Measurements from ENCODE around the gene COTL1.

Gene COTL1

DNA sequence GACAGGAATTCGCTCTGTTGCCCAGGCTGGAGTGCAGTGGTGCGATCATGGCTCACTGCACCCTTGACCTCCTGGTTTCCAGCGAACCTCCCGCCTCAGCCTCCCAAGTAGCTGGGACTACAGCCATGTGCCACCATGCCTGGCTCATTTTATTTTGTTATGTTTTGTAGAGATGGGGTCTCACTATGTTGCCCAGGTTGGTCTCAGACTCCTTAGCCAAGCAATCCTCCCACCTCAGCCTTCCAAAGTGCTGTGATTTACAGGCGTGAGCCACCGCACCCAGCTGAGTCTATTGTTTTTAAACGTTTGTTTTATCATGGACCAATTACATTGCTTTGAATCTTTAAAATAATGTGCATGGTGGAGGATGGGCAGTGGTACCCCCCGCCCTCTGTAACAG, 28.9 kb downstream of the COTL1 start:
- Histone ChIP-seq H3K9me3 (ENCODE audit: control insufficient read depth, insufficient read depth, low read length) (no peaks in the 10 kb centered on the region), H3K27me3 (ENCODE audit: control insufficient read depth, insufficient read depth, low read length) (no peaks in the 10 kb centered on the region), H3K9ac (ENCODE audit: low read depth, low read length) (no peak overlapping the region), H3K4me3 (ENCODE audit: low read depth, low read length) (no peak overlapping the region), H3K4me1 (ENCODE audit: control insufficient read depth, insufficient read depth, low read length) (peaks cover 4% of the 10 kb centered on the region), H3K36me3 (ENCODE audit: control insufficient read depth, insufficient read depth, low read length) (peaks cover 19% of the 10 kb centered on the region)

DNA sequence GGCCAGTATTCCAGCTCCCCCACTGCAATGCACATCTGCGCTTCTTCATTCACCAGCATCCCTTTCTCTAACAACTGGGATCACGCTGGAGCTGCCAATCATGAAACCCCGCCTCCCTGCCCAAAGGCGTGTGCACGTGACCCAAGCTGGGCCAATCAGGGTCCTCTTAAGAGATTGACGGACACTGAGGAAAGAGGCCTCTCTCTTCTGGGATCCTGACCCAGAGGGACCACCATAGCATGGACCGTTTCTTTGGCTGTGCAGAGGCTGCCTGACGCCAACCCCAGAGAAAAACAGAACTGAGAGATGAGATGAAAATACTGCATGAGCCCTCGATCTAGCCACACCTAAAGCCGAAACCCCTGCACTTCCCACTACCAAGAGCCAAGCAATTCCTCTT, 32.0 kb downstream of the COTL1 start:
- no peak overlapping the region for H3K9ac ChIP-seq (ENCODE audit: low read depth, low read length)
- H3K27me3 ChIP-seq (ENCODE audit: control insufficient read depth, insufficient read depth, low read length) = no peaks in the 10 kb centered on the region
- no peaks in the 10 kb centered on the region for H3K9me3 ChIP-seq (ENCODE audit: control insufficient read depth, insufficient read depth, low read length)
- H3K4me1 ChIP-seq (ENCODE audit: control insufficient read depth, insufficient read depth, low read length) = peaks cover 4% of the 10 kb centered on the region
- H3K4me3 ChIP-seq (ENCODE audit: low read depth, low read length) = no peak overlapping the region
- peaks cover 25% of the 10 kb centered on the region for H3K36me3 ChIP-seq (ENCODE audit: control insufficient read depth, insufficient read depth, low read length)

DNA sequence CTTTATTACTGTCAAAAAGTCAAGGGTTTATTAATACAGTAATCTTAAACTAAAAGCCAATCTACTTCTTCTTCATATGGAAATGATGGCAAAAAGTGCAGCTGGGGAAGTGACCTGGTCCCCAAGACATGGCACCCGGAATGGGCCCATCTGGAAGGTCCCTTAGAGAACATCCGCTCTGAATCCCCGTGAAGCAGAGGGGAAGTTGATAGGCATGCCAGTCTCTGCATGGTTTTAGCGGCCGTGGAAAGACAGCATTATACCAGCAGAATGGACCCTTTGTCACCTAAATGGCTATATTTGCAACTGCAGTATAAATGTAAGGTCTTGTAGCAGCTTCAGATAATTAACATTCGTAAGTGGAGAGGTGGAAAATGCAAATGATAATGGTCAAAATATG, 32.4 kb downstream of the COTL1 start:
- H3K36me3 ChIP-seq (ENCODE audit: control insufficient read depth, insufficient read depth, low read length) = peaks cover 25% of the 10 kb centered on the region

DNA sequence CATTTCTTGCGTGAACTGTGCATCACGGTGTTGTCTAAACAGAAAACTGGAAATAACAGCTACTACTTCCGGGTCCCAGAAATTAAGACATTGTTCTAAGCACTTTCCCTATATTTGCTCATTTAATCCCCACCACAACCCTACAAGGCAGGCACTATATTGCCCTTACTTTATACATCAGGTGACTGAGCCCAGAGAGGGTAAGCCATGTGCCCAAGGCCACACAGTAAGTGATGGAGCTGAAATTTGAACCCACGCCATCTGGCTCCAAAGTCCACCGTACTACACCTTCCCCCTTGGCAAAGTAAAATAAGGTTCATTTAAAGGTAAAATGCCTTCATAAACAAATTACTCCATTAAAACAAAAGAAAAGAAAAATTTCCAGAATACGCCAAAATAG, 33.2 kb downstream of the COTL1 start:
- H3K36me3 ChIP-seq (ENCODE audit: control insufficient read depth, insufficient read depth, low read length) = peaks cover 22% of the 10 kb centered on the region
- H3K9ac ChIP-seq (ENCODE audit: low read depth, low read length) = no peak overlapping the region
- no peak overlapping the region for H3K4me3 ChIP-seq (ENCODE audit: low read depth, low read length)
- H3K4me1 ChIP-seq (ENCODE audit: control insufficient read depth, insufficient read depth, low read length) = peaks cover 4% of the 10 kb centered on the region
- H3K9me3 ChIP-seq (ENCODE audit: control insufficient read depth, insufficient read depth, low read length) = no peaks in the 10 kb centered on the region
- H3K27me3 ChIP-seq (ENCODE audit: control insufficient read depth, insufficient read depth, low read length) = no peaks in the 10 kb centered on the region

More for the DNA sequence above, 32.4 kb downstream of the COTL1 start:
- H3K4me3 ChIP-seq (ENCODE audit: low read depth, low read length) = no peak overlapping the region
- no peaks in the 10 kb centered on the region for H3K27me3 ChIP-seq (ENCODE audit: control insufficient read depth, insufficient read depth, low read length)
- H3K9ac ChIP-seq (ENCODE audit: low read depth, low read length) = no peak overlapping the region
- H3K4me1 ChIP-seq (ENCODE audit: control insufficient read depth, insufficient read depth, low read length) = peaks cover 4% of the 10 kb centered on the region
- no peaks in the 10 kb centered on the region for H3K9me3 ChIP-seq (ENCODE audit: control insufficient read depth, insufficient read depth, low read length)

DNA sequence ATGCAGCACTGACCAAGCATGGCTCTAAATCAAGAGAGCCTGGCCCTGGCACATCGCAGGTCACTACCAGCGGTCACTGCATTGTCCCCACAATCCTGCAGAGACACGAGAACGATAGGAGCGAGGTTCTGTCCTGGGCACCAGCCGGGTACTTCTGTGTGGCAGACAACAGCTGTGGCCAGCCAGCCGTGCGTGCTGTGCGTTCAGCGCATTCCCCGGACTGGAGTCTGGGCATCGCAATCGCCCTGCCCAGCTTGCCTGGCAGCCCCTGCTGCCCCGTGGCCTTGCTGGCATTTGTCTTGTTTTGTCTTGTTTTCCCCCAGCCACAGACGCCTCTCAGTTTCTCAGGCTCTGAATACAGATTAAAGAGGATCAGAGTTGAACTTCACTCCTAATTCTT, 33.9 kb downstream of the COTL1 start:
- H3K9ac ChIP-seq (ENCODE audit: low read depth, low read length) = no peak overlapping the region
- H3K36me3 ChIP-seq (ENCODE audit: control insufficient read depth, insufficient read depth, low read length) = peaks cover 16% of the 10 kb centered on the region
- no peak overlapping the region for H3K4me3 ChIP-seq (ENCODE audit: low read depth, low read length)

DNA sequence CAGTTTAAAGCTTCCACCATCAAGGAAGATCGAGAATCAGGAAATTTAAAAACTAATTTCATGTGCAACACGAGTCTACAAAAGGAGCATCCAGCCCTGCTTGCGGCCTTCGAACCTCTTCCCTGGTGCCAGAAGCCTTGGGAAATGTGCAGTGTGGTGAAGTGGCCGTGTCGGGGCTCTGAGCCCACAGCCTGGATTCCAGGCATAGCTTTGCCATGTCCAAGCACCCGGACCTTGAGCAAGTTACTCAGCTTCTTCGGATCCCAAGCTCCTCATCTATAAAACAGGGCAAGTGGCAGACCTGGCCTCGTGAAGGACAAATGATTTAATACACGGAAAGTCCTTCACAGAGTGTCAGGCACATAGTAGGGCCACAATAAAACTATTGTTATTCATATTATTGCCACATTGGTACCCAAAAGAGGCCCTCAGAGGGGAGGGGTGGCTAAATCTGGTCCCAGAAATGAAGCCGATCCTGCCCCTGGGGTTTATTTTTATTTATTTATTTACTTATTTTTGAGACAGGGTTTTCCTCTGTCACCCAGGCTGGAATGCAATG, 34.8 kb downstream of the COTL1 start:
- Histone ChIP-seq H3K9me3 (ENCODE audit: control insufficient read depth, insufficient read depth, low read length) (no peaks in the 10 kb centered on the region), H3K4me1 (ENCODE audit: control insufficient read depth, insufficient read depth, low read length) (peaks cover 4% of the 10 kb centered on the region), H3K36me3 (ENCODE audit: control insufficient read depth, insufficient read depth, low read length) (peaks cover 16% of the 10 kb centered on the region), H3K4me3 (ENCODE audit: low read depth, low read length) (no peak overlapping the region), H3K9ac (ENCODE audit: low read depth, low read length) (no peak overlapping the region), H3K27me3 (ENCODE audit: control insufficient read depth, insufficient read depth, low read length) (no peaks in the 10 kb centered on the region)

More for the DNA sequence above, 33.9 kb downstream of the COTL1 start:
- H3K9me3 ChIP-seq (ENCODE audit: control insufficient read depth, insufficient read depth, low read length) = no peaks in the 10 kb centered on the region
- H3K4me1 ChIP-seq (ENCODE audit: control insufficient read depth, insufficient read depth, low read length) = peaks cover 4% of the 10 kb centered on the region
- no peaks in the 10 kb centered on the region for H3K27me3 ChIP-seq (ENCODE audit: control insufficient read depth, insufficient read depth, low read length)

DNA sequence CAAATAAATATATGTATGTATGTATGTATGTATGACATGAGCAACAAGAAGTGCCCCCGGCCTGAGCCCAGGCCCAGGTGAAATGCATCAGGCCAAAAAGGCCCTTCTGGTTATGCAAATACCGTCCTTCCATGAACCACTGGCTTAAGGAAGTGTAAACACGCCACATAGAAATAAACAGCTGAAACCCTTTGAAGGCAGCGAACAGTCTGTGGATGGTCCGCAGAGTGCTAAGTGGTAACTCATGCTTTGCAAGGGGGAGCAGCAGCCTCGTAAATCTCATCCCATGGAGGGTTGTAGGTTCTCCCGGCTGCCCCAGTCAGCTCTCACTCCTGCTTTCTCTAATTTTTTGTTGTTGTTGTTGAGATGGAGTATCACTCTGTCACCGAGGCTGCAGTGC, 36.7 kb downstream of the COTL1 start:
- Histone ChIP-seq H3K9me3 (ENCODE audit: control insufficient read depth, insufficient read depth, low read length) (no peaks in the 10 kb centered on the region), H3K36me3 (ENCODE audit: control insufficient read depth, insufficient read depth, low read length) (peaks cover 16% of the 10 kb centered on the region), H3K4me1 (ENCODE audit: control insufficient read depth, insufficient read depth, low read length) (peaks cover 2% of the 10 kb centered on the region), H3K9ac (ENCODE audit: low read depth, low read length) (no peak overlapping the region), H3K27me3 (ENCODE audit: control insufficient read depth, insufficient read depth, low read length) (no peaks in the 10 kb centered on the region), H3K4me3 (ENCODE audit: low read depth, low read length) (no peak overlapping the region)

DNA sequence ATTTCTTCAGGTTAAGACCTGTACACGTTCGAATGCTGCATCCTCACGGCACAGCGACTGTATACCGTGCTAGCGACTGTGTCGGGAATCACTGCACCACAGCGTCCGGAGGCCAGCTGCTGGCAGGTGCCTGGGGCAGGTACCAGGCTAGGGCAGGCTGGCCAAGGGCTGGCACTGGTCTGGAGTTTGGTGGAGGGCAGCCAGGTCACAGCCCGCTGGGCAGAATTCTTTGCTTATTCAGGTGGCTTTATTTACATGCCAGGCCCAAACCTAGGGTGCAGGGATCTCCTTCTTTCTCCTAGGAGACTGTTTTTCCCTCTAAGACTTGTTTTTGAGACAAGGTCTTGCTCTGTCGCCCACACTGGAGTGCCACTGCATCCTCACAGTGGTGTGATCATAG, 37.9 kb downstream of the COTL1 start:
- H3K4me3 ChIP-seq (ENCODE audit: low read depth, low read length) = no peak overlapping the region
- H3K9ac ChIP-seq (ENCODE audit: low read depth, low read length) = no peak overlapping the region
- H3K36me3 ChIP-seq (ENCODE audit: control insufficient read depth, insufficient read depth, low read length) = peaks cover 16% of the 10 kb centered on the region
- H3K27me3 ChIP-seq (ENCODE audit: control insufficient read depth, insufficient read depth, low read length) = no peaks in the 10 kb centered on the region
- no peaks in the 10 kb centered on the region for H3K9me3 ChIP-seq (ENCODE audit: control insufficient read depth, insufficient read depth, low read length)
- H3K4me1 ChIP-seq (ENCODE audit: control insufficient read depth, insufficient read depth, low read length) = no peaks in the 10 kb centered on the region

DNA sequence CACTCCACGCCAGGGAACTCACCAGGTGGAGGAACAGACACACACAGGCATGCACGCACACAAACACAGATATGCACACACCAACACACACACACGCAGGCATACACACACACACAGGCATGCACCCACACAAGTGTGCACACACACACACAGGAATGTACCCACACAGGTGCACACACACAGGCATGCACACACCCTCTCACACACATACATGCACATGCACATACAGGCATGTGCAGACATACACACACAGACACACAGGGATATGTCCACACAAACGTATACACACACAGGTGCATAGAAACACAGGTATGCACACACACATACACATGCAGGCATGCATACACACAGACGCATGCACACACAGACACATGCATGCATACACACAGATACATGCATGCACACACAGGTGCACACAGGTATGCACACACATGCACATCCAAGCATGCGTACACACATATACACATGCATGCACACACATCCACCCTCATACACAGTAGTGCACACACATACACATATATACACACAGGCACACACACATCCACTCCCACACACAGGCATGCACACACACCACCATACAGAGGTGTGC, 39.2 kb downstream of the COTL1 start:
- Histone ChIP-seq H3K36me3 (ENCODE audit: control insufficient read depth, insufficient read depth, low read length) (peaks cover 7% of the 10 kb centered on the region), H3K4me1 (ENCODE audit: control insufficient read depth, insufficient read depth, low read length) (no peaks in the 10 kb centered on the region), H3K9me3 (ENCODE audit: control insufficient read depth, insufficient read depth, low read length) (no peaks in the 10 kb centered on the region), H3K9ac (ENCODE audit: low read depth, low read length) (no peak overlapping the region), H3K4me3 (ENCODE audit: low read depth, low read length) (no peak overlapping the region), H3K27me3 (ENCODE audit: control insufficient read depth, insufficient read depth, low read length) (no peaks in the 10 kb centered on the region)

DNA sequence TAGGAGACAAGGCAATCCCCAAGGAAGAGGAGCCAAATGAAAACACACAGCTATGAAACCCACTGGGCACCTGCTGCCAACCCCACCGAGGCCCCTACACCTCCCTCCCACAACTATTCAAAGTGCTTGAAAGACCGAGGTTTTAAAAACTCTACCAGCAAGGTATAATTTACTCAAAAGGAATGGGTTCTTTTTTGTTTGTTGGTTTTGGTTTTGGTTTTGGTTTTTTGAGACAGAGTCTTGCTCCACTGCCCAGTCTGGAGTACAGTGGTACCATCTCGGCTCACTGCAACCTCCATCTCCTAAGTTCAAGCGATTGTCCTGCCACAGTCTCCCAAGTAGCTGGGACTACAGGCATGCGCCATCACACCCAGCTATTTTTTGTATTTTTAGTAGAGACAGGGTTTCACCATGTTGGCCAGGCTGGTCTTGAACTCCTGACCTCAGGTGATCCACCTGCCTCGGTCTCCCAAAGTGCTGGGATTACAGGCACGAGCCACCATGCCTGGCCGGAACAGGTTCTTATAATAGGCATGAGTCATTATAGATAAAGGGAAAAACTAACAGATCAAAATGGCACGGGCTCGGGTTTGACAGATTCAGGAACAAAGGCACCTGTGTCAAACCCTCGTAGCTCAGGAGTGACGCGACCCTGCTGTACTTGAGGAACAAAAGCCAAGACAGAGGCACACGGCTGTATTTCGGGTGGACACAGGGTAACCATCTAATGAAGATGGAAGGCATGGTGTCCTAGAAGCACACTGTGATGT, 40.7 kb downstream of the COTL1 start:
- Histone ChIP-seq H3K4me1 (ENCODE audit: control insufficient read depth, insufficient read depth, low read length) (no peaks in the 10 kb centered on the region), H3K9ac (ENCODE audit: low read depth, low read length) (no peak overlapping the region), H3K27me3 (ENCODE audit: control insufficient read depth, insufficient read depth, low read length) (no peaks in the 10 kb centered on the region), H3K36me3 (ENCODE audit: control insufficient read depth, insufficient read depth, low read length) (peaks cover 7% of the 10 kb centered on the region), H3K4me3 (ENCODE audit: low read depth, low read length) (no peak overlapping the region), H3K9me3 (ENCODE audit: control insufficient read depth, insufficient read depth, low read length) (no peaks in the 10 kb centered on the region)

DNA sequence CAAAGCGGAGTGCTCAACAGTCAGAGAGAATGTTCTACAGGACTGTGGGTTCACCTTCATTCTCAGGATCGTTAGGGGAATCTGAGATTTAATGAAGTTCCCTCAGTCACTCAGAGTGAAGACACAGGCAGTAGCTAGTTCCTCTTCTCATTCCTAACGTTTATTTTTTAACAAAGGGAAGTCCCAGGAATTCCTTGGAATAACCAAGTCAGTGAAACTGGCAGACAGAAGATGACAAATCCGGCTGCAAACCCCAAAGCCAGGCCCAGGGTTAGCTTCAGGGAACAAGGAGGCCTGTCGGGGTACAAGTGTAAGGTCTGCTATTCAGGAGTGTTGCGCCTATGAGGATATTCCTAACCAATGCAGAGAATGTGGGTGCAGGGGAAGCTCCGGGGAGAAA, 42.0 kb downstream of the COTL1 start:
- no peak overlapping the region for H3K9ac ChIP-seq (ENCODE audit: low read depth, low read length)
- H3K4me3 ChIP-seq (ENCODE audit: low read depth, low read length) = no peak overlapping the region
- peaks cover 4% of the 10 kb centered on the region for H3K36me3 ChIP-seq (ENCODE audit: control insufficient read depth, insufficient read depth, low read length)
- H3K4me1 ChIP-seq (ENCODE audit: control insufficient read depth, insufficient read depth, low read length) = no peaks in the 10 kb centered on the region
- H3K9me3 ChIP-seq (ENCODE audit: control insufficient read depth, insufficient read depth, low read length) = no peaks in the 10 kb centered on the region
- no peaks in the 10 kb centered on the region for H3K27me3 ChIP-seq (ENCODE audit: control insufficient read depth, insufficient read depth, low read length)

DNA sequence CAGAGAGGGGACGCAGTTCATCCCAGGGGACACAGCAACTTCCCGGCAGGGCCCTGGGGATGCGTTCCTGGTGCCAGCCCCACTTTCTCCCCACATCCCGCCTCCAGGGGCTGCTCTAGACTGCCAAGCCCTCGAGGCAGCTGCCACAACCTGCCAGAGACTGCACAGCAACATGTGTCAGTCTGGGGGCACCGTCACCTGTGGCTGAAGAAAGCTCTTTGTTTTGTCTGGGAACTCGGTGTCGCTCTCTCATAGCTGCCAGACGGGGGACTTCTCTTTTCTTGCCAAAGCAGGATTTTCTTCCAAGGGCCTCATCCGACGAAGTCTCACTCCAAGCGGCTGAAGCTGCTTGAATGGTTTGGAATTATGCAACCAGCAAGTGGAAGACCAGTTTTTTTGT, 43.7 kb downstream of the COTL1 start:
- H3K27me3 ChIP-seq (ENCODE audit: control insufficient read depth, insufficient read depth, low read length) = no peaks in the 10 kb centered on the region
- no peaks in the 10 kb centered on the region for H3K9me3 ChIP-seq (ENCODE audit: control insufficient read depth, insufficient read depth, low read length)
- H3K36me3 ChIP-seq (ENCODE audit: control insufficient read depth, insufficient read depth, low read length) = no peaks in the 10 kb centered on the region
- H3K9ac ChIP-seq (ENCODE audit: low read depth, low read length) = no peak overlapping the region
- H3K4me3 ChIP-seq (ENCODE audit: low read depth, low read length) = no peak overlapping the region
- H3K4me1 ChIP-seq (ENCODE audit: control insufficient read depth, insufficient read depth, low read length) = no peaks in the 10 kb centered on the region

All from iPS-15b (cell line).